HG03135 (cell line): Measurements from ENCODE around the gene IDUA.
A peak's percentile ranks its signal among the peaks of the same experiment; 100 is the strongest.

Experiments
- ATAC-seq: cut with Tn5 transposase; IDR thresholded peaks from one replicate; pipeline ENCODE4 v1.9.1; 2021; ENCODE audit warnings: mild to moderate bottlenecking, moderate library complexity; ENCODE audit not compliant: unreplicated experiment

IDUA gene

DNA sequence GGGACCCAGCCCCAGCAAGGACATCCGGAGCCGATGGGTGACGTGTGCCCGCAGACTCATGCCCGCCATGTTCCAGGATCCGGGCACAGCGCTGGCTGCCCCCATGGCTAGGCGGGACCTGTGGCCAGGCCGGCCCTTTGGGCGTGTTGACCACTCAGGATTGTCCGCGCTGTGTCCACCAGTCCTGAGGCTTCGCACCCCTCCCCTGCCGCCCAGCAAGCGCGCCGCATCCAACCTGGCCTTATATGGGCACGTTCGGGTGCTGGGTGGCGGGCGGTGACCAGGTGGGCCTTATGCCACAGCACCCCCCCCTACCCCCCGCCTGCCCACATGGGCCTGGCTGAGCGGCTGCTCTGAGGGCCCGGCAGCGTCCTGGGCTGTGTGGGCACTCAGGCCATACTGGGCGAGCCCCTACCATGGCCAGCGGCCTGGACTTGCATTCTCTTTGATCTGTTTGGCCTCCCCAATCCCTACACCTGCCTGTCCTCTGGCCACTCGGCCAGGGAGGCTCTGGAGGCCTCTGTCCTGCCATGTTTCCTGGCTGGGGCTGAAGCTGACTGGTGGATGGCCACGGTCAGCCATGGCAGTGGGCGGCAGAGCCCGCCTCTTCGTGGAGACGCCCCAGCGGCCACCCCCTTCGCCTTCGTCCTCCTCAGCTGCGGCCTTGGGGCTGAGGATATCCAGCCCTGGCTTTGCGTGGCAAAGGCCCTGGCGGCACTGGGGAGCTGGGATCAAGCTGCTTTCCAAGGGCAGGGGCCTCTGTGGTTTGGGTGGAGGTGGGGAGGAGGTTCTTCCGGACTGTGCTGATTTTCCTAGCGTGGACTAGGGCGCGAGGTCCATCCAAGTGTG is 26.6 kb downstream of the IDUA start:
- ATAC-seq, result no peak

DNA sequence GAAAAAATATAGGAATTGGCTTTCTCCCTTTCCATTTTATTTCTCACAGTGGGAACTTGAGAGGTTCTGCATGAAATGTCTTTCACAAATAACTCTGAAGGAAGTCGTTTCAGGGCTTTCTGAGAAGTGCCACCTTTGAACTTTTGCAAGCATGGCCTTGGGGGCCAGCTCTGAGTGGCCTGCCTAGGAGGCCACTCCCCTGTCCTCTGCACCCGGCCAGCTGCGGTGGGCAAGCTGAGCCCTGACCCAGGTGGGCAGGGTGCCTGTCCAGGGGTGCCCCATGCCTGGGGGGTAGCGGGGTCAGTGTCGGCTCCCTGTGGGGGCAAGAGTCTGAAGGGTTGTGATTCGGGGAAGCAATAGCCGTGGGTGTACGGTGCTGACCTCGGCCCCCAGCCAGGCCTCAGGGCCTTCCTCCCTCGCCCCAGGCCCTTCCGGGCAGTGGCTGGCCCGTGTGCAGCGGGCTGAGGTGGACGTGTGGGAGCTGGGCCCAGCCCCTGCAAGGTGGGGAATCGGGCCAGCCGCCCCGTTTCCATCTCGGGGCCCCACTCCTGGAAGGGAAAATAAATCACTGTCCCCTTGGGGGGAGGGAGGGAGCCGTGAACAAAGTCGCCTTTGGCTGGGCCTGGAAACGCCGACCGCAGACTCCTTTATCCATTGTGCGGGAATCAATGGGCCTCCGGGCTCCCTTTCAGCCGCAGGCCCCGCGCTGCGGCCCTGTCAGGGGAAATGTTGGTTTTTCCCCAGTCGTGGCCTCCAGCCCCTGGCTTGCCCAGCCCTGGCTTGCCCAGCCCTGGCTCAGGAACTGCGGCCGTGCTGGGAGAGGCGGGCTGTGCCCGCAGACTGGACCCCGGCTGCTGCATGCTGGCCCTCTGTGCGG is 27.7 kb downstream of the IDUA start:
- no peak for ATAC-seq

DNA sequence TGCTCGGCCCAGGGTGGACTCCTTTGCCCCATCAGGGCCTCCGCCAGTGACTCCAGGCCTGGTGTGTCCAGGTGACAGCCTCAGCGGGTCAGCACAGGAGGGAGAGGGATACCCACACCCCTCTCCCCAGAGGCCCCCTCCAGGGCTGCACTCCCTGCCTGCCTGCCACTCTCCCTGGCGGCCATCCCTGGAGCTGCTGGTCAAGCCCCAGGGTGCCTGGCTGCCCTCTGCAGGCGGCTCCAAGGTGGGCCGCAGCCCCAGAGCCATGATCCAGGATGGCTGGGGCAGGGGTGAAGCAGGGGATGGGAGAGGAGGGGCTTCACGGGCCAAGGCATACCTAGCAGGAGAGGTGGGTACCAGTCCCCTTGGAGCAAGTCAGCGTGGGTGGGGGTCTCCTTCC is 28.3 kb downstream of the IDUA start:
- no peak for ATAC-seq

DNA sequence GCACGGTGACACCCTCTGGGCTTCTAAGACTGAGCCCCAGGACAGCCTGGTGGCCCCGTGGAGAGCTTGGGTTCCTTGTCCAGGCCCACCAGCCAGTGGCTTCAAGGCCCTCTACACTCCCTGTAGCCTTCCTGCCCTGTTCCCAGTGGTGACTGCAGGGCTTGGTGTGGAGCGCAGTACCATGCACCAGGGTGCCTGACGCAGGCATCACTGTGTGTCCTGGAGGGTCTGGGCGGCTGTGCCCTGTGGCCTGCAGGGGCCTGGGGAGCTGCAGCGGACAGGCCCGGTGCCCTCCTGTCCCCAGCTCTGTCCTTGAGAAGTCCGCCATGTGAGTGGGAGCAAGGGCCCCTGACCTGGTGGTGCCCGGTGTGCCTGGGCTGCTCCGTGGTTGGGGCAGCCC is 28.9 kb downstream of the IDUA start:
- ATAC-seq, result no peak

DNA sequence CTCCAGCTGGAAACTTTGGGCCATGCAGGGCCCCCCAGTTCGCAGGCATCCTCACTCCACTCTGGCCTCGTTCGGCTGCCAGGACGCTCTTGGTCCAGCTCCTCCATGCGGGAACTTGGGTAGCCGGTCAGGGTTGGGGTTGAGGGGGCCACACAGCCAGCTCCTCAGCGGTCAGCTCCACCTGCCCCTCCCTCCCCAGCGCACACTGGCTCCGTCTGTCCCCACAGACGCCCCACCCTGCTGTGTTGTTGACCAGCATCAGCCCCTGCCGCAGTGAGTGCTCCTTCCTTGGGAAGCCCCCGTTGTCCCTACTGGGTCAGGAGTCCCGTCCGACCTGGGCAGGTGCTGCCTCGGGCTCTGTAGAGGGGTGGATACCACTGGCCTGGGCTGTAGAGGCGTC is 30.4 kb downstream of the IDUA start:
- no peak for ATAC-seq

DNA sequence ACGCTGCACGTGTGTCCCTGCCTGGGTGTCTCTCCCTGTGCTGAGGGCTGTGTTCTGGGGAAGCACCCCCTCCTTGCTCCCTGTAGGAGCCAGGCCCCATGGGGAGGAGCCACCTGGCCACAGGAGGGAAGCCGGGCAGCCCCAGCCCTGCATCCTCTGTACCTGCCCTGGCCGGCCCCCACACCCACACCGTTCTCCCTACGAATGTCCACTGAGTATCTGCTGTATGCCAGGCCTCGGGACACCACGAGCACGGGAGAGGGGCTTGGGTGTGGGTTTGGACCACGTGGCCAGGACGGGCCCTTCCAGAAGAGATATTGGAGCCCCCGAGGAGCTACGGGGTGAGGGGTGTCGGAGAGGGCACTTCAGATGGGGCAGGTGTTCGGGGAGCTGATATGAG is 30.9 kb downstream of the IDUA start:
- no peak for ATAC-seq

DNA sequence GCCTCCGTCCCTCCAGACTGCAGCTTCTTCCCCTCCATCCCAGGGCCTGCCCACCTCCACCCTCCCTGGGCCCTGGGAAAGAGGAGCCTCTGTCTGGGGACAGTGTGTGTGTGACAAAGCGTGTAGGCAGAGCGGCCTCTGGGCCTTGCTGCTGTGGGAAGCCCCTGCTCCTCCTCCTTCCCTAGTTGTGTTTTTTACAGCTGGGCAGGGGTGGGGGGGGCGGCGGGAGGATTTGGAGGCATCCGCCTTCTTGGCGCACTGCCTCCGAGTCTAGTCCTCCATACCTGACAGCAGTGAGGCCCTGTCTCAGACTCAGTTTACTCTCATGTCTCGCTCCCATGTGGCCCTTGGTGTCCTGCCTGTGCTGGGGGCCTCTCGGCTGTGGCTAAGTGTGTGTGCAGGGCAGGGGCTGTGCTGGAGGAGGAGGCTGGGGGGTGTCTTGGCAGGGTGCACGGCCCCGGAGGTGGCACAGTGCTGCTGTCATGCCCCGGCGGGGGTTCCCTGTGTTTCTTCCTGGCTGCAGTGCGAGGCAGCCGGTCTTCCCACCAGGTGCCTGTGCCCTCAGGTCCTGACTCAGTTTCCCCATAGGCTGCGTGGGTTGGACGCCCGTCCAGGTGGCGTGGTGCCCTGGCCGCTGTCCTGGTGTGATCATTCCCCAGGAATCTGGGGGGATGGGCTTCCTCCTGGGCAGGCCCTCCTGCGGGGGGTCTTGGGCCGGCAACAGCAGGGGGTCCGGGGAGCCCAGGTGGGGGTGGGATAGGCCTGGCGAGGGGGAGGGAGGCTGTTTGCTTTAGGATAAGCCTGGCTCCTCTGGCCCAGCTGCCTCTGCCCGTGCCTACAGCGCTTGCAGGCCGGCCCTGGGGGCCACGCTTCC is 31.5 kb downstream of the IDUA start:
- ATAC-seq, result no peak

DNA sequence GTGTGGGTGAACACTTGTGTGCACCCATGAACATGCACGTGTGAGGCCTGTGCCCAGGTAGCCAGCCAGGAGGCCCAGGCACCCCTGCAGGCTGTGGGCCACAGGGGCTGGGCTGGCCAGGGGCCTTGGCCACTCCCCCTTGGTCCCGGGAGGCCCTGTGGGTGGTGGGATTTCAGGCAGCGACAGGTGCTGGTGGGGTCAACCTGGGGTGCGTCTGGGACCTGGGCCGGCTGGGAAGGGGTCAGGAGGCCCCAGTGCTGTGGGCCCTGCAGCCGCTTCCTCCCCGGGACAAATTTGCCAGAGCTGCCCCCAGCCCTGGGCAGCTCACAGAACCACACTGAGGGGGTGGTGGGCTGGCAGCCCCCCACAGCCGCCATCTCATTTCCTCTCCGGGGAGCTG is 32.5 kb downstream of the IDUA start:
- ATAC-seq, result no peak

DNA sequence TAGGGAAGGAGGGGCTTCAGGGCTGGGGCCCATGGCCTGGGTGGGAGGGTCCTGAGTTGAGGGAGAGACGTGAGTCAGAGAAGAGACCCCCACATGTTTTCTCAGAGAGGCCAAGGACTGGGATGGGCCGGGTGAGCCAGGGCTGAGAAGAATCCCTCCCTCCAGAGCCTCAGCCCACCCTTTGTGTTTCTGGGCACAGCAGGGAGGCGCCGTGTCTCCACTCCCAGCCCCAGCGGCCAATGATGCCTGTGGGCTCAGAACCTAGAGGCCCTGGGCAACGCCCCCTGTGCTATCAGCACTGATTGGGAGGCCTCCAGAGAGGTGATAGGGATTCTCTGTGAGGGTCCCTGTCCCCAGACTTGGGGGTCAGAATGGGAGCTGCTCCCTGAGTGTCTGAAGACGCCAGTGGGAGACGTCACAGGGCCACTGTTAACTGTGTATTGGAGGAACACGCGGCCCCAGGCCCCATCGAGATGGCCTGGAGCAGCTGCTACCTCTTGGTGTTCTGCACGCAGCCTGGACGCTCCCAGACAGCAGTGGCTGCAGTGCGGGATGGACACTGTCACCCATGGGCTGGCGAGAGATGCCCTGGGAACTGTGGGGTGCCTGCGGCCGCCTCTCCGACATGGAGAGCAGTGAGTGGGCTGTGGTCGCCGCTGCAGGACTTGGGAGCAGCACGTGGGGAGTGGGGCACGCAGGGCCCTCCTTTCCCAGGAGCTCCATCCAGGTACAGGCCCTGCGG is 33.1 kb downstream of the IDUA start:
- no peak for ATAC-seq

DNA sequence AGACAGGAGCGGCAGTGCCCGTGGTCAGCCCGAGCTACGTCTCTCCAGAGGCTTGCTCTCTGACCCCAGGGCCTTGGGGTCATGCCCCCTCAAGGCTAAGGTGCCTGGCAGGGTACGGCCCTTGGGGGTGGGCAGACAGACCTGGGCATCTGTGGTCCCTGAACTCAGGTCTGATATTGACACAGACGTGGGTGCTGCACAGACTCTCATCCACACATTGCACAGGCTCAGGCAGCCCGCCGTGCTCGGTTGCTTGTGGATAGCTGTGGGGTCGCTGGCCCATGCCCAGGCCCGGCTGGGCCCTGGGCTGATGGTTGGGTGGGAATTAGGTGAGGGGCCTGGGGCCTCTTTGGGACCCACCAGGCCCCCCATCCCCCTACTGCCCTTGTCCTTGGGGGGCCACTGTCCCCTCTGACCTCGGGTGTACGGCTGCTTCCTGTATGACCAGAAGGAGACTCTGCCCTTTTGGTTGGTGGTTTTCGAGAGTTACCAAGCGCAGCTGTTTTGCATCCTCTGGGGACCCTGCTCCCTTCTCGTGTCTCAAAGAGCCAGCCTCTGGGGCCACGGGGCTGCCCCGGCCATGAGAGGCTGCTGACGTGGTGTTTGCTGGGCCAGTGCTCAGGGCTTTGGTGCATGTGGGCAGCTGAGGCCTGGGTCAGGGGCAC is 34.7 kb downstream of the IDUA start:
- peak; percentile 70 for ATAC-seq

DNA sequence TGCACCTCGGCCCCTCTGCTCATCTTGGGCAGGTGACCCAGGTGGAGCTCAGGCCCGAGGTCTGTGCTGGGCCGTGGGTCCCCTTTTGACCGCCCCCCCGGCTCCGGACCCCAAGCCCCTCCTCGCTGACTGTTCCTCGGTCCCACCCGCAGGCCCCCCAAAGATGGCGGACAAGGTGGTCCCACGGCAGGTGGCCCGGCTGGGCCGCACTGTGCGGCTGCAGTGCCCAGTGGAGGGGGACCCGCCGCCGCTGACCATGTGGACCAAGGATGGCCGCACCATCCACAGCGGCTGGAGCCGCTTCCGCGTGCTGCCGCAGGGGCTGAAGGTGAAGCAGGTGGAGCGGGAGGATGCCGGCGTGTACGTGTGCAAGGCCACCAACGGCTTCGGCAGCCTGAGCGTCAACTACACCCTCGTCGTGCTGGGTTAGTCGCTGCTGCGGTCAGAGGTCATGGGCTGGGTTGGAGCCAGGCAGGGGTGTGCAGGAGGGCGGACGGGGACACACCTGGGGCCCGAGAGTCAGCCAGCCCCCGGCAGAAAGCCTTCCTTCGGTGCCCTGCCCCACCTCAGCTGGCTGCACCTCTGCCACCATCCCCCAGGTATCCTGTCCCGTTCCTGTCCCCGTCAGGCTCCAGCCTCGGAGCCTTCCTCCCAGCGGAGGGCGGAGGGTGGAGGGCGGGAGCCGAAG is 35.4 kb downstream of the IDUA start:
- ATAC-seq, result no peak

DNA sequence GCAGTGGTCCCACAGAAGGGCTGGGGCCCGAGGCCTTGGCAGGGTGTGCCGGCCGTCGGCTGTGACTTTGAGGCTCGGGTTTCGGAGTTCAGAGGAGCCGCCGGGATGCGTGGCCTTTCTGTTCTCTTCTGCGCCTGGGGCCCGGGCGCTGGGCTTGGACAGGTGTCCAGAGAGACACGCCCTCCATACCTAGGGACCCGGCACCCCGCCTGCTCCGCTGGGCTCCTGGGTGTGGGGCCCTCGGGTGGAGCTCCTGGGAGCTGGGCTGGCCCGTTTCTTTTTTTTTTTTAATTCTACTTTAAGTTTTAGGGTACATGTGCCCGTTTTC is 35.9 kb downstream of the IDUA start:
- no peak for ATAC-seq

DNA sequence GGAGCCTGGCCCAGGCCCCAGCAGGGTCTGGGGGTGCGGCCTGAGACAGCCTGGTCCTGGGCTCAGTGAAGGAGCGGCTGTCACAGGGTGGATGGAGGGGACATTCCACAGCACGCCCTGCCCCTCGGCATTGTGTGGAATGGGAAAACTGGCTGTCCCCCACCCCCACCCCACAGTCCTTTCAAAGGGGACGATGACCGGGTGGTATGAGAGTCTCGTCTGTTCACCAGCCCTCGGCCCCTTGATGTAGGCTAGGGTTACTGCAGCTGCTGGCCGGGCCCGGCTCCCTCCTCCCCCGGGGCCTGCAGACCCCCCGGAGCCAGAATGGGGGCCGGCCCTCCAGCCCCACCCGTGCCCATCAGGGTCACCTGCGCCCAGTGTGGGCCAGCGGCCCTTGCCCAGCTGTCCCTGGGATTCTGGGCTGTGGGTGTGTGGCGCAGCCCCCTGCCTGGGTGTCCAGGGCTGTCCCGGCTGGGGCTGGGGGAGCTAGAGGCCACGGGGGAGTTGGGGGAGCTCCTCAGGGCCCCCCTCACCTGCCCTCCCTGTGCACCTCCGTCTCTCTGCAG is 36.3 kb downstream of the IDUA start:
- ATAC-seq, result no peak

DNA sequence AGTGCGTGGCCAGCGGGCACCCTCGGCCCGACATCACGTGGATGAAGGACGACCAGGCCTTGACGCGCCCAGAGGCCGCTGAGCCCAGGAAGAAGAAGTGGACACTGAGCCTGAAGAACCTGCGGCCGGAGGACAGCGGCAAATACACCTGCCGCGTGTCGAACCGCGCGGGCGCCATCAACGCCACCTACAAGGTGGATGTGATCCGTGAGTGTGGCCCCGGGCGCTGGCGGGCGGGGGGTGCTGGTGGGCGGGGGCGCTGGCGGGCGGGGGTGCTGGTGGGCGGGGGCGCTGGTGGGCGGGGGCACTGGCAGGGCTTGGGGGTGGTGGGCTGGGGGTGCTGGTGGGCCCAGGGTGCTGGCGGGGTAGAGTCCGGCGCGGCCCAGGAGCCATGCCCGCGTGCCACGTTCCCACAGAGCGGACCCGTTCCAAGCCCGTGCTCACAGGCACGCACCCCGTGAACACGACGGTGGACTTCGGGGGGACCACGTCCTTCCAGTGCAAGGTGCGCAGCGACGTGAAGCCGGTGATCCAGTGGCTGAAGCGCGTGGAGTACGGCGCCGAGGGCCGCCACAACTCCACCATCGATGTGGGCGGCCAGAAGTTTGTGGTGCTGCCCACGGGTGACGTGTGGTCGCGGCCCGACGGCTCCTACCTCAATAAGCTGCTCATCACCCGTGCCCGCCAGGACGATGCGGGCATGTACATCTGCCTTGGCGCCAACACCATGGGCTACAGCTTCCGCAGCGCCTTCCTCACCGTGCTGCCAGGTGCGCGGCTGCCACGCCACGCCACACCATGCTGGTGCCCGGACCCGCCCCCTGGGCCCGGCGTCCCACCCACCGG is 37.3 kb downstream of the IDUA start:
- ATAC-seq, result no peak

DNA sequence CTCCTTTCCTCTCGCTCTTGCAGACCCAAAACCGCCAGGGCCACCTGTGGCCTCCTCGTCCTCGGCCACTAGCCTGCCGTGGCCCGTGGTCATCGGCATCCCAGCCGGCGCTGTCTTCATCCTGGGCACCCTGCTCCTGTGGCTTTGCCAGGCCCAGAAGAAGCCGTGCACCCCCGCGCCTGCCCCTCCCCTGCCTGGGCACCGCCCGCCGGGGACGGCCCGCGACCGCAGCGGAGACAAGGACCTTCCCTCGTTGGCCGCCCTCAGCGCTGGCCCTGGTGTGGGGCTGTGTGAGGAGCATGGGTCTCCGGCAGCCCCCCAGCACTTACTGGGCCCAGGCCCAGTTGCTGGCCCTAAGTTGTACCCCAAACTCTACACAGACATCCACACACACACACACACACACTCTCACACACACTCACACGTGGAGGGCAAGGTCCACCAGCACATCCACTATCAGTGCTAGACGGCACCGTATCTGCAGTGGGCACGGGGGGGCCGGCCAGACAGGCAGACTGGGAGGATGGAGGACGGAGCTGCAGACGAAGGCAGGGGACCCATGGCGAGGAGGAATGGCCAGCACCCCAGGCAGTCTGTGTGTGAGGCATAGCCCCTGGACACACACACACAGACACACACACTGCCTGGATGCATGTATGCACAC is 38.2 kb downstream of the IDUA start:
- ATAC-seq, result no peak

DNA sequence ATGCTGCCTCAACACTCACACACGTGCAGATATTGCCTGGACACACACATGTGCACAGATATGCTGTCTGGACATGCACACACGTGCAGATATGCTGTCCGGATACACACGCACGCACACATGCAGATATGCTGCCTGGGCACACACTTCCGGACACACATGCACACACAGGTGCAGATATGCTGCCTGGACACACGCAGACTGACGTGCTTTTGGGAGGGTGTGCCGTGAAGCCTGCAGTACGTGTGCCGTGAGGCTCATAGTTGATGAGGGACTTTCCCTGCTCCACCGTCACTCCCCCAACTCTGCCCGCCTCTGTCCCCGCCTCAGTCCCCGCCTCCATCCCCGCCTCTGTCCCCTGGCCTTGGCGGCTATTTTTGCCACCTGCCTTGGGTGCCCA is 39.3 kb downstream of the IDUA start:
- ATAC-seq, result peak; percentile 43

DNA sequence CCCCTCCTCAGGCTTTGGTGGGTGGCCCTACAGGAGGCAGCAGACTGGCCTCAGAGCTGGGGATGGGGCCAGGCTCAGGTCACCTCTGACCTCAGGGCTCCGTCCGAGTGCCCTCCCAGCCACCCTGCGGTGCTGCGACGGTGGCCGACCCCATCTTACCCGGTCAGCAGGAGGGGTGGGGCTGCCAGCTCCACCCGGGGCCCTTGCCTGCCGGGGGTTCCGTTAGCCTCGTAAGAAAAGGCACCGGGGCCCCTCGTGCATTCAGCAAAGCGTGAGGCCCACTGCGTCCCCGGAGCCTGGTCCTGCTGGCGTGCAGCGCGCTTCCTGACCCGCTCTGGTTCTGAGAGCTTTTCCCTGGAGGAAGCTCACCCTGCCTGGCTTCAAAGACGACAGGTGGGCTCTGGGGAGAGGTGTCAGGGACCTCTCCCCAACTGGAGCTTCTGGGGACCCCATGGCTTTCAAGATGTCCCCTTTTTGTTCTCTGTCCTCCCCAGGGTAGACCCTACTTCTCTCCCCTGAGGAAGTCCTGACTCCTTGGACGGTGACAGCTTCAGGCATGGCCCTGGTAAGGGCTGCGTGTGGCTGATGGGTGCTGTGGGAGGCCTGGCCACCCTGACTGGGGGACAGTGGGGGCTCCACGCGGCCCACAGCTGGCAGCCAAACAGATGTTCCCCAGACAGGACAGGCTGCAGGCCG is 40.5 kb downstream of the IDUA start:
- ATAC-seq, result no peak
